ENCODE measurements around the gene SYNM.

Gene SYNM

DNA sequence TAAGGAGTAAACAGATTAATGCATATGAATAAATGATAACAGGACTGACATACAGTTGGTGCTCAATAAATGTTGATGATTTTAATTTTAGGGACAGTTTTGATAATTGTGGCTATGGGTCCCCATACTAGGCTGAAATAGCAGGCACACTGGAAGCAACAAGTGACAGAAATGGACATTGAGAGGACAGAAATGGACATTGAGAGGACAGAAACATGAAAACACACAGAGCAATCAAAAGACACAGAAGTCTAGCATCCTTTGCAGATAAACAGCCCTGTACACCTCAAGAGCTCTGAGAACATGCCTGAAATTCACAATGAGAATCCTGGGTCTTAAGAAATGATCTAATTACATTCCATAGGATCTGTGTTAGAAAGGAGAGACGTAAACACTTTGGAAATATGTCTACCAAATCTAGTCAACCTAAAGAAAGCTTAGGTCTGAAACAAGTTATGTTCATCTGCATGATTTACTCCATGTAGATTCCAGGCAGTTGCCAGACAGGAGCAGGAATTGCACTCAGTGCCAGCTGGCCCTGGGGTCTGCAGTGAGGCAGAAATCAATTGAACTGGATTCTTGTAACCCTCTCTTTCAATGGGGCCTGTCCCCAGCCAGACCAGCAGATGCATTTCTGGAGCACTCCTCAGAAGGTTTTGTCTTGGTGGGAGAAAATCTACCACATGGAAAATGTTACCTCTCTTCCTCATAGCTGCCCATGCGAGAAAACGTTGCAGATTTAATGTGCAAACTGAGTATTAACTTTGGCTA lies 60.3 kb downstream of the SYNM start:
- no peaks in the 10 kb centered on the region for H3K36me3 ChIP-seq (ENCODE audit: control insufficient read depth in 1 of 2, insufficient read depth in 2 of 2, low read length in 2 of 2)
- peak overlapping the region; percentile 14 for H3K27ac ChIP-seq (ENCODE audit: low read length)
- H3K4me3 ChIP-seq (ENCODE audit: low read depth in 1 of 2, low read length in 2 of 2), result no peak overlapping the region
- H3K9me3 ChIP-seq (ENCODE audit: control insufficient read depth in 1 of 2, low read length in 2 of 2), result no peaks in the 10 kb centered on the region
- peaks cover 0 to 17% of the 10 kb centered on the region in 2 donors for H3K4me1 ChIP-seq (ENCODE audit: control insufficient read depth in 1 of 2, insufficient read depth in 2 of 2, low read length in 2 of 2)
- no peaks in the 10 kb centered on the region for H3K27me3 ChIP-seq (ENCODE audit: low read depth, low read length)

GRCh38 chr15:99165956-99166689 lies 61.2 kb downstream of the SYNM start:
- peaks cover 0 to 26% of the 10 kb centered on the region in 2 donors for H3K4me1 ChIP-seq (ENCODE audit: control insufficient read depth in 1 of 2, insufficient read depth in 2 of 2, low read length in 2 of 2)

DNA sequence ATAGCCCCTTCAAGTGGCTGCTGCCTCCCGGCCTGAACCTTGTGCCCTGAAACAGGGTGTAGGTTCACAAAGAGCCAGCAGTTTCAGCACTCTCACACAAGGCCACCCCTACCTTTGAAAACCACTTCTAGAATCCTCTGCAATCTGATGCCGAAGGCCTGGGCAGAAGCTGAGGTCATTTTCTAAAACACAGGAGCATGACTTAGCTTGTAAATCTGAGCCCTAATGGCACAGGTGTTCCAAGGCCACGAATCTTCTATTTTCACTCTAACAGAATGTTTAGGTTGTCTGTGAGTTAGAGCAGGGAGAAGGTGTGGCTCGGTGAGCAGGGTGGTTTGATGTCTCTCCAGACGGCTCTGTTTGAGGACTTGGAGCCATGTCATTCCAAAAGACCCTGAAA lies 62.3 kb downstream of the SYNM start:
- H3K27me3 ChIP-seq (ENCODE audit: low read depth, low read length), result no peaks in the 10 kb centered on the region
- H3K9me3 ChIP-seq (ENCODE audit: control insufficient read depth in 1 of 2, low read length in 2 of 2), result no peaks in the 10 kb centered on the region
- peaks cover 0 to 1% of the 10 kb centered on the region in 2 donors for H3K36me3 ChIP-seq (ENCODE audit: control insufficient read depth in 1 of 2, insufficient read depth in 2 of 2, low read length in 2 of 2)
- H3K4me3 ChIP-seq (ENCODE audit: low read depth in 1 of 2, low read length in 2 of 2), result no peak overlapping the region
- peaks cover 0 to 26% of the 10 kb centered on the region in 2 donors for H3K4me1 ChIP-seq (ENCODE audit: control insufficient read depth in 1 of 2, insufficient read depth in 2 of 2, low read length in 2 of 2)
- H3K27ac ChIP-seq (ENCODE audit: low read length), result peak overlapping the region; percentile 90

More at GRCh38 chr15:99165956-99166689, 61.2 kb downstream of the SYNM start:
- Histone ChIP-seq H3K9me3 (ENCODE audit: control insufficient read depth in 1 of 2, low read length in 2 of 2) (no peaks in the 10 kb centered on the region), H3K27me3 (ENCODE audit: low read depth, low read length) (no peaks in the 10 kb centered on the region), H3K27ac (ENCODE audit: low read length) (peak overlapping the region; percentile 27), H3K36me3 (ENCODE audit: control insufficient read depth in 1 of 2, insufficient read depth in 2 of 2, low read length in 2 of 2) (no peaks in the 10 kb centered on the region), H3K4me3 (ENCODE audit: low read depth in 1 of 2, low read length in 2 of 2) (no peak overlapping the region)

DNA sequence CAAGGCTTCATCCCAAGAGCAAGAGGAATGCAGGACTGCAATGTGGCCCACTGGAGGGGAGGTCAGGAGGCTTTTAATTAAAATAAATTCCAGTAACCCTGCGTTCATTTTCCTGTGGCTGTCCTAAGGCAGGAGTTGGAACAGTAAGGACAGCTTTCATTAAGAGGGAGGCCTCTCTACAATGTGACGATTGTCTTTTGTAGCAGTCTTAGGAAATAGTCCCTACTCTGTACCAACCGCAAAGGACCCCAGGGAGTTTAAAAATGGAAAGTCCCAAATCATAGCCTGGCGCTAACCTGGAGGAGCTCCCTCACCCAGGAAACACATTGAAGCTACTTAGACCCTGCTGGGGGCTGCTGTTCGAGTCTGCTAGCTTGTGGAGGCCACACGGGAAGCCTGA lies 62.8 kb downstream of the SYNM start:
- H3K4me1 ChIP-seq (ENCODE audit: control insufficient read depth in 1 of 2, insufficient read depth in 2 of 2, low read length in 2 of 2), result peaks cover 0 to 26% of the 10 kb centered on the region in 2 donors
- peak overlapping the region; percentile 90 for H3K27ac ChIP-seq (ENCODE audit: low read length)
- H3K36me3 ChIP-seq (ENCODE audit: control insufficient read depth in 1 of 2, insufficient read depth in 2 of 2, low read length in 2 of 2), result peaks cover 0 to 4% of the 10 kb centered on the region in 2 donors
- H3K27me3 ChIP-seq (ENCODE audit: low read depth, low read length), result no peaks in the 10 kb centered on the region
- no peaks in the 10 kb centered on the region for H3K9me3 ChIP-seq (ENCODE audit: control insufficient read depth in 1 of 2, low read length in 2 of 2)
- no peak overlapping the region for H3K4me3 ChIP-seq (ENCODE audit: low read depth in 1 of 2, low read length in 2 of 2)

- Histone ChIP-seq H3K27ac (ENCODE audit: low read length) (peak overlapping the region; percentile 90), H3K27me3 (ENCODE audit: low read depth, low read length) (no peaks in the 10 kb centered on the region), H3K36me3 (ENCODE audit: control insufficient read depth in 1 of 2, insufficient read depth in 2 of 2, low read length in 2 of 2) (peaks cover 0 to 4% of the 10 kb centered on the region in 2 donors), H3K4me1 (ENCODE audit: control insufficient read depth in 1 of 2, insufficient read depth in 2 of 2, low read length in 2 of 2) (peaks cover 0 to 26% of the 10 kb centered on the region in 2 donors), H3K4me3 (ENCODE audit: low read depth in 1 of 2, low read length in 2 of 2) (peak overlapping the region in 1 of 2 donors; percentile 42), H3K9me3 (ENCODE audit: control insufficient read depth in 1 of 2, low read length in 2 of 2) (no peaks in the 10 kb centered on the region)
These were observed 64.0 kb downstream of the SYNM start for GRCh38 chr15:99168601-99169580.

GRCh38 chr15:99169769-99170311 lies 65.0 kb downstream of the SYNM start:
- H3K27ac ChIP-seq (ENCODE audit: low read length), result peak overlapping the region; percentile 90

GRCh38 chr15:99170476-99171065 lies 65.7 kb downstream of the SYNM start:
- H3K4me1 ChIP-seq (ENCODE audit: control insufficient read depth in 1 of 2, insufficient read depth in 2 of 2, low read length in 2 of 2), result peaks cover 0 to 26% of the 10 kb centered on the region in 2 donors
- H3K4me3 ChIP-seq (ENCODE audit: low read depth in 1 of 2, low read length in 2 of 2), result no peak overlapping the region
- no peaks in the 10 kb centered on the region for H3K27me3 ChIP-seq (ENCODE audit: low read depth, low read length)
- H3K9me3 ChIP-seq (ENCODE audit: control insufficient read depth in 1 of 2, low read length in 2 of 2), result no peaks in the 10 kb centered on the region
- peak overlapping the region; percentile 90 for H3K27ac ChIP-seq (ENCODE audit: low read length)
- peaks cover 0 to 4% of the 10 kb centered on the region in 2 donors for H3K36me3 ChIP-seq (ENCODE audit: control insufficient read depth in 1 of 2, insufficient read depth in 2 of 2, low read length in 2 of 2)

More at GRCh38 chr15:99169769-99170311, 65.0 kb downstream of the SYNM start:
- Histone ChIP-seq H3K27me3 (ENCODE audit: low read depth, low read length) (no peaks in the 10 kb centered on the region), H3K4me3 (ENCODE audit: low read depth in 1 of 2, low read length in 2 of 2) (peak overlapping the region in 1 of 2 donors; percentile 42), H3K4me1 (ENCODE audit: control insufficient read depth in 1 of 2, insufficient read depth in 2 of 2, low read length in 2 of 2) (peaks cover 0 to 26% of the 10 kb centered on the region in 2 donors), H3K36me3 (ENCODE audit: control insufficient read depth in 1 of 2, insufficient read depth in 2 of 2, low read length in 2 of 2) (peaks cover 0 to 4% of the 10 kb centered on the region in 2 donors), H3K9me3 (ENCODE audit: control insufficient read depth in 1 of 2, low read length in 2 of 2) (no peaks in the 10 kb centered on the region)

DNA sequence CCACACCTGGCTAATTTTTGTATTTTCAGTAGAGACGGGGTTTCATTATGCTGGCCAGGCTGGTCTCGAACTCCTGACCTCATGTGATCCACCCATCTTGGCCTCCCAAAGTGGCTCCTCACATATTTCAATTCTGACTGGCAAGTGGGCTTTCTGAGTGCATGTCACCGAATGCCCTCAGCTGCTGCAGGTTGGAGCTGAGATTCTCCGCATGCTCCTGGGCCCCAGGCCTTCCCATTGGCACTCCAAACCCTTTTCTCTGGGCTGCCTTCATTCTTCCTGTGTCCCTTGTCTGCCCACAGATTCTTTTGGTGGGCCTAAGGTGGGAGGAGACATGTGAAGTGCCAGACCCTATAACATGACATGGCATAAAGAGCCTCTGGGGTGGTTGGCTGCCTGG lies 67.3 kb downstream of the SYNM start:
- Histone ChIP-seq H3K27ac (ENCODE audit: low read length) (peak overlapping the region; percentile 82), H3K4me1 (ENCODE audit: control insufficient read depth in 1 of 2, insufficient read depth in 2 of 2, low read length in 2 of 2) (peaks cover 0 to 26% of the 10 kb centered on the region in 2 donors), H3K9me3 (ENCODE audit: control insufficient read depth in 1 of 2, low read length in 2 of 2) (no peaks in the 10 kb centered on the region), H3K36me3 (ENCODE audit: control insufficient read depth in 1 of 2, insufficient read depth in 2 of 2, low read length in 2 of 2) (peaks cover 0 to 4% of the 10 kb centered on the region in 2 donors), H3K4me3 (ENCODE audit: low read depth in 1 of 2, low read length in 2 of 2) (no peak overlapping the region), H3K27me3 (ENCODE audit: low read depth, low read length) (no peaks in the 10 kb centered on the region)

DNA sequence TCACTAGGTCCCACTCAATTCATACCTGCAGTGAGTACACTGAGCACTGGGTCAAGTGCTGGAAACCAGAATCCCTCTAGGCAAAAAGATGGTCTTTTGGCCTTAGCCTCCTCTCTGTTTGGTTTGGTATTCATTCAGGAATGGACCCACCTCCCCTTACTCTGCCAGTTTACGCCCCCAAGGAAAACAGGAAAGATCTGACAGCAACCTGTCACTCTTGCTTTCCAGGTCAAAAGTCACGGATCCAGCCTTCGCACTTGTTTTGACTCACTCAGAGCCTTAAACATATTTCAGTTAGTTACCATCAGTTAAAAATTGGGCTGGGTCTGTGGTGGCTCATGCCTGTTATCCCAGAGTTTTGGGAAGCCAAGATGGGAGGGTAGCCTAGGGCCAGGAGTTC lies 68.1 kb downstream of the SYNM start:
- Histone ChIP-seq H3K4me3 (ENCODE audit: low read depth in 1 of 2, low read length in 2 of 2) (no peak overlapping the region), H3K27ac (ENCODE audit: low read length) (peak overlapping the region; percentile 82), H3K4me1 (ENCODE audit: control insufficient read depth in 1 of 2, insufficient read depth in 2 of 2, low read length in 2 of 2) (peaks cover 0 to 26% of the 10 kb centered on the region in 2 donors), H3K27me3 (ENCODE audit: low read depth, low read length) (no peaks in the 10 kb centered on the region), H3K9me3 (ENCODE audit: control insufficient read depth in 1 of 2, low read length in 2 of 2) (no peaks in the 10 kb centered on the region), H3K36me3 (ENCODE audit: control insufficient read depth in 1 of 2, insufficient read depth in 2 of 2, low read length in 2 of 2) (peaks cover 0 to 4% of the 10 kb centered on the region in 2 donors)
